ENCODE data around the gene ERAL1.

- TF ChIP-seq EZH2 (IDR thresholded peaks at IDR 0.05; ENCODE audit: low read depth, unreplicated experiment), result no peak
- no peak for TF ChIP-seq EZH2phosphoT487 (IDR thresholded peaks at IDR 0.05; ENCODE audit: unreplicated experiment)
- no peak for TF ChIP-seq CTCF (conservative IDR thresholded peaks at IDR 0.05; ENCODE audit: low read depth in 2 of 2)
Measured at GRCh38 chr17:28885951-28886350, 31.1 kb downstream of the ERAL1 start.

Data from GM23338 (cell line).